GM19395 (cell line): ENCODE measurements around the gene ASXL1.
"Not testable (repeated sequence)": the region's sequence is repeated elsewhere in the genome, so short reads cannot be mapped to it uniquely, and the experiment has no call there.

Experiments used
- ATAC-seq: cut with Tn5 transposase; IDR thresholded peaks from one replicate; pipeline ENCODE4 v1.9.1; 2021; ENCODE audit warnings: mild to moderate bottlenecking, moderate library complexity; ENCODE audit not compliant: unreplicated experiment

Gene ASXL1

GRCh38 chr20:32463642-32464400 is 105.7 kb downstream of the ASXL1 start:
- ATAC-seq = no peak

DNA sequence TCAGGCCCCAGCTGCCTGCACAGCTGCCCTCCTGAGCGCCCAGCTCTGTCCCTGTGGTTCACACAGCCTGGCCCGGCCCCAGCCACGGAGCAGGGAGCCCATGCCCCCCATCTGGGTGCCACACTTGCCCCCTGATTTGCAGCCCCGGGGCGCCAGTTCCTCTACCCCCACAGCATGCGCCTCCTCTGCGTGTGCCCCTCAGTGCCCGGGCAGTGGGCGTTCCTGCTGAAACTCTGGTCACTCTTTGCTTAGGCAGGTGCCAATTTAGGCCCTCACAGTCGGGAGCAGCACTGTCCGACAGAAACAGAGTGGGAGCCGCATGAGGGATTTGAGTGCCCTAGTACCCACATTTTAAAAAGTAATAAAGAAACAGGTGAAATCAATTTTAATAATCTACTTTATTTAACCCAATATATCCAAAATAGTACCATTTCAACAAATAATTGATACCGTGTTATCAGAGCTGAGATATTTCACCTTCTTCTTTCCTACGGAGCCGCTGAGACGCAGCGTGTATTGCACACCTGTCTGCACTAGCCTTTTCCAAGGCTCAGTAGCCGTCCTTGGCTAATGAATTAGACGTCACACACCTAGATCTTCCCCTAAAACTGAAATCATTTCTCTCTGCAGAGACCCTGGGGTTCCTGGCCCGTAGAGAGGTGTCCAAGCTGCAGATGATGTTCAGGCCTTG is 106.4 kb downstream of the ASXL1 start:
- ATAC-seq = no peak

DNA sequence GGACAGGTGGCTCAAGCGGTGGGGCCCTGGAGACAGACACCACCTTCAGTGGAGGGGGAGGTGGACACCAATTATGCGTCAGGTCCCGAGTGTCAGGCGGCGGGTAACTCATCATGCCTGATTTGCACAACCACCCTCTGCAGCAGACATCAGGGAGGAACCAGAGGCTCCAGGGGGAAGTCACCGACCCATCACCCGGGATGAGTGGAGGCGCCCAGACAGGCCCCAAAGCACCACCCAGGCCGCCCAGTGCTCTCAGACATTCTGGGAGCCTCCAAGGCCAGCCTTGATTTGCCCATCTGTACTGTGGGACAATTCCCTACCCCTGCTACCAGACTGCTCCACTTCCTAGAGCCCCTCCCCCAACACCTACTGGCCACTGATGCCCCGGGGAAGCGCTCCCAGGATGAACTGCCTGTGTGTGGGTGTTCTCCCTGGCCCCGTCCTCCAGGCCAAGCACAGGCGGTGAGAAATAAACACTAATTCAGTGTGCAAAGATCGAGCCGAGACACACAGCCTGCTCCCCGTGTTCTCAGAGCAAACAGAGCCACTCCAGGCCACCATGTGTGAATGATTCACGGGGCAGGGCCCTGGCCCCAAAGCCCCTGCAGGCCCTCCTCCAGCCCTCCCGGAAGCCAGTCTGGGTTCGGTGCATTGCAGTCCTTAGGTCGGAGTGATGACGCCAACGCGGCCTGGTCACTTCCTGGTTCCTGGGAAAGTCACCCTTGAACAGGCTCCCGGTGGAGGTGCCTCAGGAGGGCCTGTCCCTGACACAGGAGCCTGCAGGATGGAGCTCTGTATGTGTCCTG is 107.2 kb downstream of the ASXL1 start:
- no peak for ATAC-seq

GRCh38 chr20:32465901-32466675 is 108.0 kb downstream of the ASXL1 start:
- not testable (repeated sequence) for ATAC-seq

GRCh38 chr20:32466739-32467505 is 108.8 kb downstream of the ASXL1 start:
- no peak for ATAC-seq

DNA sequence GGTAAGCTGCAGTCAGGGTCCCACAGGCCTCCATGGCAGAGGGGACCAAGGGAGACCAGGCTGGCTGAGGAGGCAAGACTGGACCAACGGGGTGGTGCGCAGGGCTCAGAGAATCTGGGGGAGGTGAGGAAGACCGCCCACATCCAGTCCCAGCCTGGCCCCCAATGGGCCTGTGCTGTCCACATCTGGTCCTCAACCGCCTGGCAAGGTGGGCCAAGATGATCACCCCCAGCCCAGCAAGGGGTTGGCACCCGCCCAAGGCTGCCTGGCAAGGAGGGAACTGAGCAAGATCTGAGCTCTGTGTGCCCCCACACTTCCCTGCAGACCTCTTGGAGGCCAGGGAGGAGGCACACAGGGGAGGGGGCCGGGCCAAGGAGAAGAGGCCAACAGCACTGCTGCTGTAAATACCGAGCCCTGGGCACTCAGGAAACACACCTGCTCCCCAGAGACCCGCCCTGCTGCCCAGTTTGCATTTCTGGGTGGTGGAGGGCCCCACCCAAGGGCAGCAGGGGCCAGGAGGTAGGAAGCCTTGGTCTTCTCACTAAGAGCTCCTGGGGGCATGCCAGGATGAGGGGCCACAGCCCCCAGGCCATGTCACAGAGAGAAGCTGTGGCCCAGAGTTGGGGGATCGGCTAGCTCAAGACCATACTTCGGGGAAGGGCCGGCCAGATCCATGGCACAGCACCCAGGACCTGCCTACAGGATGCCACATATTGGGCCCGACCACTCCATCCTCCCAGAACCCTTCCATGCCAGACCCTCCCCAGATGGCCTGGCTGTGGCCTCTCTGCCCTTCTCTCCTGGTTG is 109.6 kb downstream of the ASXL1 start:
- ATAC-seq = no peak

- no peak for ATAC-seq
These were observed 110.1 kb downstream of the ASXL1 start for GRCh38 chr20:32468313-32468640.

- ATAC-seq = no peak
These were observed 110.7 kb downstream of the ASXL1 start for GRCh38 chr20:32468860-32469259.

- ATAC-seq = no peak
These were observed 112.1 kb downstream of the ASXL1 start for GRCh38 chr20:32470025-32470861.

GRCh38 chr20:32470940-32471339 is 112.8 kb downstream of the ASXL1 start:
- ATAC-seq = no peak

DNA sequence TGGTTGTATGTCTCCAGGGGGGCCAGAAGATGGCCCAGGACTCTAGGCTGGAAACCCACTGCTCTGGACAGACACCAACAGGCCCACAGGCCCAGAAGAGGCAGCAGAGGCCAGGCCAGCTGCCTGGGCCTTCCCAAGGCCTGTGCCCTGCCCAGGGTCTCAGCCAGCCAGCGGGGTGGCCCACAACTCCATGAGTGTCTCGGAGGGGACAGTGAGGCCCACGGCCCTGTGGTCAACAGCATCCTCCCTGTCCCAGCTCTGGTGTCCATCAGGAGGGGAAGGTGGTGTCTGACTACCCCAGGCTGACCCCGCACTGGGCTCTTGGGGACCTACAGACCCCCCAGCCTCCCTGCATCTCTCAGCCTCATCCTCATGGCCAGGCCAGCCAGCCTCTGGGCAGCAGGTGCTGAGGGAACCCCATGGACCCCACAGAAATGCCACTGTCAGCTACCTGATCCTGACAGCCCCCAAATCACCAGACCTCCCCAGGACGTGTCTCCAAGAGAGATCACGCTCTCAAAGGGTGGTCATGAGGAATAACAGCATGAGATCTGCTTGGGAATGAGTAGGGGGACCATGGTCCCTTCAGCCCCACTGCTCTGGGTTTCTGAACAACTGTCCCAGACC is 114.6 kb downstream of the ASXL1 start:
- no peak for ATAC-seq

- ATAC-seq = no peak
These were observed 115.3 kb downstream of the ASXL1 start for GRCh38 chr20:32473231-32474008.

GRCh38 chr20:32474009-32474716 is 116.0 kb downstream of the ASXL1 start:
- ATAC-seq = no peak

DNA sequence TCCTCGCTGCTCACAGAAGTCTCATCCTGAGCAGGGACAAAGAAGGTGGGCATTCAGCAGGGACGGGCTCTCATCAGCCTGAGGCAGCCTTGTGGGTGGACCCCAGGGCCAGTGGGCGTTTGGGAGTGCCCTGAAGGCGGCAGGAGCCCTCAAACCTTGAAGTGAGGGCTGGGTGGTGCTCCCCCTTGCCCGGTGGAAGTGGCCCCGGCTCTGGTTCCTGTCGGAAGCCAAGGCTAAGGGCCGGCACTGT is 116.5 kb downstream of the ASXL1 start:
- no peak for ATAC-seq

- no peak for ATAC-seq
These were observed 117.1 kb downstream of the ASXL1 start for GRCh38 chr20:32474967-32475811.
